GM12873 (cell line): ENCODE results near the gene ATP13A5.

ENCODE experiments used
- TF ChIP-seq, protein P1 (sequence below): IDR thresholded peaks from 2 replicates; pipeline ENCODE4 v1.5.1; 2012; ENCODE audit warnings: low read depth, mild to moderate bottlenecking, moderate library complexity, low read length, control low read depth; ENCODE audit not compliant: insufficient read depth; ENCODE audit errors: missing control alignments

ATP13A5 gene

DNA sequence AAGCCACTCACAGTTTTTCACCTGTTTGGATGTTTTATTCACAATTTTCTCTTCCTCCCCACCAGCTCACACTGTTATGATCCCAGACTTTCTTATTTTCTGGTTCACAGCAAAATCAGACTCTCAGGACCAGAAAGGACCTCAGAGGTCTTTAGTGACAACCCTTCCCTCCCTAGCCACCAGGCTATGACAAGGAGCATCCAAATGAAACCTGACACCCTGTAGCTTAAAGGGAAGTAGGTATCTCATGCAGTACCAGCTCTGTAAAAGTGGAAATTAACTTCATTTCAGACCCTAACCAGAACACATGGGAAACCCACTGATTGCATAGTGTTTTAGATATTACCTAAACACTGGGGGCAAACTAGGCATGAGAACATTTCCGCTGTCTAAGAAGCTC is 45.3 kb downstream of the ATP13A5 start:
- TF ChIP-seq, protein P1, sequence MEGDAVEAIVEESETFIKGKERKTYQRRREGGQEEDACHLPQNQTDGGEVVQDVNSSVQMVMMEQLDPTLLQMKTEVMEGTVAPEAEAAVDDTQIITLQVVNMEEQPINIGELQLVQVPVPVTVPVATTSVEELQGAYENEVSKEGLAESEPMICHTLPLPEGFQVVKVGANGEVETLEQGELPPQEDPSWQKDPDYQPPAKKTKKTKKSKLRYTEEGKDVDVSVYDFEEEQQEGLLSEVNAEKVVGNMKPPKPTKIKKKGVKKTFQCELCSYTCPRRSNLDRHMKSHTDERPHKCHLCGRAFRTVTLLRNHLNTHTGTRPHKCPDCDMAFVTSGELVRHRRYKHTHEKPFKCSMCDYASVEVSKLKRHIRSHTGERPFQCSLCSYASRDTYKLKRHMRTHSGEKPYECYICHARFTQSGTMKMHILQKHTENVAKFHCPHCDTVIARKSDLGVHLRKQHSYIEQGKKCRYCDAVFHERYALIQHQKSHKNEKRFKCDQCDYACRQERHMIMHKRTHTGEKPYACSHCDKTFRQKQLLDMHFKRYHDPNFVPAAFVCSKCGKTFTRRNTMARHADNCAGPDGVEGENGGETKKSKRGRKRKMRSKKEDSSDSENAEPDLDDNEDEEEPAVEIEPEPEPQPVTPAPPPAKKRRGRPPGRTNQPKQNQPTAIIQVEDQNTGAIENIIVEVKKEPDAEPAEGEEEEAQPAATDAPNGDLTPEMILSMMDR: no peak

DNA sequence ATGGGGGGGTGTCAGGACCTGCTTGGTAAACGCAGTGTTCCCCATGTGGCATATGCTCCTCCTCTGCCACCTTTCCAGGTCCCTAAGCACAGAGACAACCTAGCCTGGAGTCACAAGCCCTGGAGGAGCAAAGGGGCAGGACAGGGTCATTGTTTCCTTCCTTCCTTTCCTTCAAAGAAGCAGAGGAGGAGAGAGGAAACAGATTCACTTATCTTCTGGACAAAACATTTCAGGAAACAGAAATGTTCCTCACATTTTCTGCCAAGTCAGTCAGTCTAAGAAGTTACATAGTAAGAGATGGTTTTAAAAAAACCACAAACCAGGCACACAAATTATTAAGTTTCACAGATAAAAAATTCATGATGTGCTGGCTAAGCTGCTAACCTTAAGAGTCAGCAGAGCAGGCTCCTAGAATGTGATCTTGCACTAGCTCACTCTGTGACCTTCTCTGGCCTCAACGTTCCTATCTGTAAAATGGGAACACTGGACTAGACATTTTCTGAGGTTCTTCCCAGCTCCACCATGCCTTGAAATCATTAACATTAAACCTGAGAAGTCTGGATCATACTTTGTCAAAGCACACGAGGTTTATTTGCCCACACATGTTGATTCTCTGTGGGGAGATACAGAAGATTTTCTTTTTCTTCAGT is 47.9 kb downstream of the ATP13A5 start:
- TF ChIP-seq, protein P1: no peak

DNA sequence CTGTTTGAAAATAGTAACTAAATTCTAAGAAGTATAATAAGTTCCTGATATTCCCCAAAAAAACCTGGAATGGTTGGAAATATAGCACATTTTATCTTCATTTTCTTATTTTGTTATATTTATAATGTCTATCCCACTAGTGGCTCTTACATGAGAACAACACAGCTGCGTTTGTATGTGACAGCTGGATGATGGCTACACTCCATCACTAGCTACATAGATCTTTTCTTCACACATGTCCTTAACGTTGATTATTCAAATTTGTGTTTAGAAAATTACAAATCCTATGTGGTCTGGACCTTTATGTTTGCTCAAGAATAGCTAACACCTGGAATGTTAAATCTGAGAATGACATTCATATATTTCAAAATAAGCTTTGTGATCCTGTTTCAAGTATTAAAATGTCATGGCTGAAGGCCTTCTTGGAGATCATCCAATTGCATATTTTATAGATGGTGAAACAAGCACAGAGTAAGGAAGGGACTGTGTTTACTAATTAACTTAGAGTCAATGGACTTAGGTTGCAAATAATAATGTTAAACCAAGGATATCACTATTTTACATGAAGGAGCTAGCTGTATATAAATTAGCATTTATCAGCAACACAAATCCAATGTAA is 60.8 kb downstream of the ATP13A5 start:
- TF ChIP-seq, protein P1: no peak

DNA sequence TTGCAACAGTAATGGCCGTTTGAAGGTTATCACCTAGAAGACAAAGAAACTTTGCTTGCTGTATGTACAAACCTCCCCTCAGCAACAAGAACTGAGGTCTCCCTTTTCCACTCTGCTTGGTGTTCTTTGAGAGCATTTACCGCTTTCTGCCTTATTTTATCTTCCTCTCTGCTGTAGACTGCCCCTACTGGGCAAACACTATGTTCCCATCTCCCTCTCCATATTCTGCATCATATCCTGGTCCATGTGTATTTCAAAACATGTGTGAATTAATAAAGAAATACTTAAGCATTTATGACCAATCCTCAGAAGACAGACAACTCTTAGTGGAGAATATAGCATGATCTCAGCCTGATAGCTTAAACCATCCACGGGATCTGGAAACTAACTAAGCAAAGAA is 64.4 kb downstream of the ATP13A5 start:
- TF ChIP-seq, protein P1: no peak

DNA sequence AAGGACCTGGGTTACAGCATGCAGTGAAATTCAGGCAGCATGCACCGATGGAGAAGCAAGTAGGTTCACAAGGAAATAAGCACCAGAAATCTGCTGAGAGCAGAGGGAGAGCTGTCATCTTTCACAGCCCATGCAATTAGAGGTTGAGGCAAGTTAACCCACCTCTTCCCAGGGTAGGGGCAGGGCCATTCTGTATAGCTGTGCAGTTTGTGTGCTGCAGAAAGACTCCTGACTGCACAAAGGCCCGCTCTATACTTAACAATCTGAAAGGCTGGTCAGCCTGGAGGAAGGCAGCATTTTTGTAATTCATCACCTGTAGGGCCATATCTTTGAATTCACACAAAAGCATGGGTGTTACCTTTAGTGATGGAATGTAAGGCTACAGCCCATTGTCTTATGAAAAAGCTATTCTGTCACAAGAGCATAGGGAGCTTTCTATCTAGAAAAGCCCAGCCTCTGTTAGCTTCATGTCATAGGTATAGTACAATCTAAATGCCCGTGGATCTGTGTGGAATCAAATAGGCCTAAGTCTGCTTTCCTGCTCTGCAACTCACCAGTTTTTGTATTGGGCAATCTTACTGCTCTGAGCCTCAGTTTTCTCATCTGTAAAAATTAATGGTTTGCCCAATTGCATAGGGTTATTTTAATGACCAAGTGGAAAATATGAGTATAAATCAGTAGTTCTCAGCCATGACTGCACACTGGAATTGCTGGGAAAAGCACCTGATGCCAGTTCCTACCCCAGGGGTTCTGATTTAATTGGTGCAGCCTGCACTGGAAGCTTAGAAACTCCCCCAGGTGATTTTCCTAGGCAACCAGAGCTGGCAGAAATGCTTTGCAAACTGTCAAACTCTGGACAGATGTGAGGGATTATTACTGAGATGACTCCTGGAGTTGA is 65.2 kb downstream of the ATP13A5 start:
- TF ChIP-seq, protein P1: no peak

DNA sequence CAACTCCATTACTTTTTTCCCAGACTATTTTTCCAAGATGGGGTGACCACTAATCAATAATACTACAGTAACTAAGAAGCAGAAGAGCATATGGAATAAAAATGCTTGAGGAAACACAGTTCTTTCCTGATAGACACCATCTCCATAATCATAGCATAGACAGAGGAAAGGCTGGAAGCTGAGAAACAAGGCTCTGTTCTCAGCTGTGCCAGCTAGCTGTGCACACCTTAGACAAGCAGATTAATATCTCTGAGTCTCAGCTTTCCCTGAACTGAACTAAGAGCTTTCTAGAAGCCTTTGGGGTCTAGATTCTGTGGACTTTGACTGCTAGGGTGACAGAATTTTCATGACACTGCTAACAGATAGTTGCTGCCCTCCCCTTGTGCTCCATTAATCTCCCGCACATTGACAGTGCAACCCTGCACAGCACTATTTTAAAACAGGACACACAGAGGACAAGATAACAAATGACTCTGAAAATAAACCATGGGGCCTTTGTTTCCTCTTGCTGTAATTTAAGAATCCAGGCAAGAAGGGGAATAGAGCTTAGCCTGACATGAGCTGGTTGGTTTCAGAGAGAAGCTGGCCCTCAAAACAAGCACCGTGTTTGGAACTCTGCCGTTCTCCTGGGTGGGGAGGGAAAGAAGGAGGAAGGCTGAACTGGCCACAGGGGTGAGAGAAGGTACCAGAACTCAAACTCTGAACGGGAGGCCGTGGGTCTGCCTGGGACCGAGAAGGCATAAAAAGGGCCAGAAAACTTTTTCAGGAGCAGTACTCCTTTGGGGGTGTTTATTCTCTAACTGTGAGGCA is 67.4 kb downstream of the ATP13A5 start:
- TF ChIP-seq, protein P1: no peak
